Right atrium auricular region (tissue), 2 donors: ENCODE measurements around the gene POU2F3. TPM values are rescaled to one million over a fixed set of nuclear protein-coding genes. Genes with fewer than 3 reads are reported as not detected.

Experiments used
- DNase-seq: peaks from one replicate; pipeline ENCODE4 v3.0.0-alpha.2; 2019; ENCODE audit warnings: low spot score
- H3K27ac ChIP-seq, 2 donors: fragments of 200-600 bp; sonication (generic); 1 replicate in 1 of 2; 2 replicates in 1 of 2; pipeline ENCODE4 v1.5.1; 2016 to 2019
- H3K27me3 ChIP-seq, 2 donors: fragments of 200-600 bp; sonication (generic); one replicate each; pipeline versions ENCODE4 v1.5.1 to v1.6.0; 2017 to 2019
- H3K36me3 ChIP-seq: fragments of 200-600 bp; sonication (generic); one replicate; pipeline ENCODE4 v1.5.1; 2016
- H3K4me1 ChIP-seq, 2 donors: fragments of 200-600 bp; sonication (generic); one replicate each; pipeline versions ENCODE4 v1.5.1 to v1.6.0; 2017 to 2019
- H3K4me3 ChIP-seq, 2 donors: fragments of 200-600 bp; sonication (generic); 1 replicate in 1 of 2; 2 replicates in 1 of 2; pipeline ENCODE4 v1.5.1; 2017 to 2019; ENCODE audit warnings: mild to moderate bottlenecking in 1 of 2, moderate library complexity in 1 of 2
- H3K9me3 ChIP-seq, 2 donors: fragments of 200-600 bp; sonication (generic); one replicate each; pipeline ENCODE4 v1.5.1; 2019
- CTCF ChIP-seq, 2 donors: fragments of 200-600 bp; sonication (generic); IDR thresholded peaks; one replicate each; pipeline ENCODE4 v1.5.1; 2019; ENCODE audit warnings: antibody characterized with exemption in 2 of 2
- total RNA-seq, 2 donors: library from RNA; depleted of rRNA; stranded (reverse); fragments of >200 nt; gene quantifications; one replicate each; pipeline ENCODE4 v1.1.0, GENCODE V29; 2016

Gene POU2F3
- total RNA-seq, 2 donors from 2014 or later = not detected

GRCh38 chr11:120332822-120333716 is 93.1 kb downstream of the POU2F3 start:
- H3K4me3 ChIP-seq = no peak overlapping the region
- H3K27me3 ChIP-seq = no peaks in the 10 kb centered on the region
- DNase-seq = no peak
- no peaks in the 10 kb centered on the region for H3K9me3 ChIP-seq
- H3K36me3 ChIP-seq = peaks cover 15% of the 10 kb centered on the region
- H3K27ac ChIP-seq = peak overlapping the region; percentile 60 to 100
- peaks cover 0 to 52% of the 10 kb centered on the region in 2 donors for H3K4me1 ChIP-seq
- no peak for TF ChIP-seq CTCF (IDR thresholded peaks at IDR 0.05)

- Histone ChIP-seq H3K36me3 (peaks cover 15% of the 10 kb centered on the region), H3K9me3 (no peaks in the 10 kb centered on the region), H3K27me3 (no peaks in the 10 kb centered on the region), H3K4me3 (no peak overlapping the region), H3K27ac (peak overlapping the region; percentile 60 to 100), H3K4me1 (peaks cover 0 to 56% of the 10 kb centered on the region in 2 donors)
- no peak for TF ChIP-seq CTCF (IDR thresholded peaks at IDR 0.05)
- DNase-seq = no peak
Measured at GRCh38 chr11:120333801-120334200, 93.9 kb downstream of the POU2F3 start.

DNA sequence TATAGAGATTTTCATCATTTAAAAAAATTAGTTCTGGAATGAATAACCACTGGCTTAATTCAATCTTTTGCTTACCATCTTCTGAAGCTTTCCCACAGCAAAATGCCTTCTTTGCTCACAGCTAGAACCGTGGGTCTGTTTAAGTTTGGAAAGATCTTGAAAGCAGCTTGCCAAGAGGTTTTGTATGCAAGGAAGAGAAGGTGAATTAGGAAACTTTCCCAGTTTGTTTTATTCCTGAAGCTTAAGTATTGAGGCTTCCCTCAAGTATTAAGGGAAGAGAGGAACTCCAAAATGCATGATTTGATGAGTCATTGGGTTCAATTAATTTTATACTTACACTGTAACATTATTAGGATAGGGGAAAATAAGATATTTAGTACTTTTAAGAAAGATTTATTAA is 94.4 kb downstream of the POU2F3 start:
- H3K27ac ChIP-seq = peak overlapping the region; percentile 60 to 100
- peaks cover 15% of the 10 kb centered on the region for H3K36me3 ChIP-seq
- no peak overlapping the region for H3K4me3 ChIP-seq
- no peak for DNase-seq
- H3K4me1 ChIP-seq = peaks cover 0 to 58% of the 10 kb centered on the region in 2 donors
- TF ChIP-seq CTCF (IDR thresholded peaks at IDR 0.05) = no peak
- H3K9me3 ChIP-seq = no peaks in the 10 kb centered on the region
- H3K27me3 ChIP-seq = no peaks in the 10 kb centered on the region

- DNase-seq = peak; percentile 77
Measured at GRCh38 chr11:120334894-120335462, 95.0 kb downstream of the POU2F3 start.

DNA sequence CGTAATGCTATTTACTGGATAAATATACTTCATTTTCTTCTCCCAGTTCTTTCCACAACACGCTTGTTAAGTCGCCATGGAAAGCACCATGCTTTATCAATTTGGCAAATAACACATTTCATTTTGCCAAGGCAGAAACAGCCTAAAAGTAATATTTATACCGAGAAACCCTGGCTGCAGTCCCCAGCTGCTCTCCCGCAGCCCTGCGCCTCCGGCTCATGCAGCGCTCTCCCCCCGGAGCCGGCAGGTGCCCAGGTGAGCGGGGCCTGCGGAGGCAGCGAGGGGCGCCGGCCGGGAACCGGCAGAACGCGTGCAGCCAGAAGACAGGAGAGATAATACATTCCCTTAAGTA is 95.6 kb downstream of the POU2F3 start:
- Histone ChIP-seq H3K36me3 (peaks cover 5% of the 10 kb centered on the region), H3K27me3 (no peaks in the 10 kb centered on the region), H3K4me3 (peak overlapping the region; percentile 69 to 93), H3K27ac (peak overlapping the region; percentile 97 to 100), H3K9me3 (no peaks in the 10 kb centered on the region), H3K4me1 (peaks cover 0 to 70% of the 10 kb centered on the region in 2 donors)
- TF ChIP-seq CTCF (IDR thresholded peaks at IDR 0.05) = peak in 1 of 2 donors; percentile 11
- DNase-seq = no peak

More at GRCh38 chr11:120334894-120335462, 95.0 kb downstream of the POU2F3 start:
- TF ChIP-seq CTCF (IDR thresholded peaks at IDR 0.05) = peak; percentile 66 to 73
- Histone ChIP-seq H3K4me1 (peaks cover 0 to 65% of the 10 kb centered on the region in 2 donors), H3K4me3 (peak overlapping the region; percentile 69 to 93), H3K27ac (peak overlapping the region; percentile 97 to 100), H3K36me3 (peaks cover 10% of the 10 kb centered on the region), H3K27me3 (no peaks in the 10 kb centered on the region), H3K9me3 (no peaks in the 10 kb centered on the region)
